LHCN-M2 (cell line): ENCODE measurements around the gene NNT. TPM values are rescaled to one million over a fixed set of nuclear protein-coding genes. Genes with fewer than 3 reads are reported as not detected.
"Not testable (repeated sequence)": the region's sequence is repeated elsewhere in the genome, so short reads cannot be mapped to it uniquely, and the experiment has no call there.

Source experiments
- DNase-seq: peaks from one replicate; pipeline ENCODE4 v3.0.0-alpha.2; 2012; ENCODE audit warnings: low read depth
- total RNA-seq: library from RNA; depleted of rRNA; stranded (reverse); fragments of >200 nt; gene quantifications from 2 replicates; pipeline ENCODE4 v1.2.3, GENCODE V29; 2014; rRNA removed

NNT gene
- total RNA-seq, 1 experiment from 2014 or later, result 92.1 TPM

DNA sequence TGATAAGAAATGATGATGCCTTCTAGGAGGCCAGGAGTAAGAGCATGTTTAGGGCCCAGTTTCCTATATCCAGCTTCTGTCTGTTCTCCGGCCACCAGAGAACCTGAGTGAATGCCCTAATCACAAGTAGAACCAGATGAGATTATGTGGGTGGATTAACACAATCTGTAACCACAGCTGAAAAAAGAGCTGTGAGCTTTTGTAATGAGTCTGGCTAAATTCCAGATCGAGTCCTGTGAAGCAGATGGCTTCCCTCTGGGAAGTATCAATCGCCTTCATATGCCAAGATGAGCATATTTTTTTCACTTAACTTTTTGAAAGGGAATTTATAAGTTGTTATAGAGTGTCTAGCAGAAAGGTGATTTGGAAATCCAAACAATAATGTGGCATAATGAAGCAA, 99.8 kb downstream of the NNT start:
- peak; percentile 31 for DNase-seq

DNA sequence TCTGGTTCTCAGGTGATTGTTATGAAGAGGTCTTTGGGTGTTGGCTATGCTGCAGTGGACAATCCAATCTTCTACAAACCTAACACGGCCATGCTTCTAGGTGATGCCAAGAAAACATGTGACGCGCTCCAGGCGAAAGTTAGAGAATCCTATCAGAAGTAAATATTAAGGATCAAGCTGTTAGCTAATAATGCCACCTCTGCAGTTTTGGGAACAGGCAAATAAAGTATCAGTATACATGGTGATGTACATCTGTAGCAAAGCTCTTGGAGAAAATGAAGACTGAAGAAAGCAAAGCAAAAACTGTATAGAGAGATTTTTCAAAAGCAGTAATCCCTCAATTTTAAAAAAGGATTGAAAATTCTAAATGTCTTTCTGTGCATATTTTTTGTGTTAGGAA, 101.3 kb downstream of the NNT start:
- no peak for DNase-seq

DNA sequence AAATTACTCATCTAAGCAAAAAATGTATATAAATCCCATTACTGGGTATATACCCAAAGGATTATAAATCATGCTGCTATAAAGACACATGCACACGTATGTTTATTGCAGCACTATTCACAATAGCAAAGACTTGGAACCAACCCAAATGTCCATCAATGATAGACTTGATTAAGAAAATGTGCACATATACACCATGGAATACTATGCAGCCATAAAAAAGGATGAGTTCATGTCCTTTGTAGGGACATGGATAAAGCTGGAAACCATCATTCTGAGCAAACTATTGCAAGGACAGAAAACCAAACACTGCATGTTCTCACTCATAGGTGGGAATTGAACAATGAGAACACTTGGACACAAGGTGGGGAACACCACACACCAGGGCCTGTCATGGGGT, 103.6 kb downstream of the NNT start:
- not testable (repeated sequence) for DNase-seq

DNA sequence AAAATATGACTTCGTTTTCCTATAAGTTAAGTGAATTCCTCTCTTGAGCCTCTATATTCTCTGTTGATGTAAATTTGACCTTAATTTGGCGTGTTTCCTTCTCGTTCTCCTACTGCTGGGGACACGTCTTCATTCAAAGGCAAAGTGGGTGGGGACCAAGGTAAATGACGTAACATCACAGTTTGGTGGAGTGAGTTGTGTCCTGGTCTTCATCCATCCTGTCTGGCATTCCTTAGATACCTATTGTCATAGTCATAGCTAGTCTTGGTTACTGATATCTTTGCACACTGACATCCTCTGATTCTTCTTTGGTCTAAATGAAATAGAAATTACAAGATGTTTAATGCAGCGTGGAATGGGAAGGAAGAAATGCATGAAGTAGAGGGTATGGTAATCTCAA, 108.5 kb downstream of the NNT start:
- peak; percentile 53 for DNase-seq

DNA sequence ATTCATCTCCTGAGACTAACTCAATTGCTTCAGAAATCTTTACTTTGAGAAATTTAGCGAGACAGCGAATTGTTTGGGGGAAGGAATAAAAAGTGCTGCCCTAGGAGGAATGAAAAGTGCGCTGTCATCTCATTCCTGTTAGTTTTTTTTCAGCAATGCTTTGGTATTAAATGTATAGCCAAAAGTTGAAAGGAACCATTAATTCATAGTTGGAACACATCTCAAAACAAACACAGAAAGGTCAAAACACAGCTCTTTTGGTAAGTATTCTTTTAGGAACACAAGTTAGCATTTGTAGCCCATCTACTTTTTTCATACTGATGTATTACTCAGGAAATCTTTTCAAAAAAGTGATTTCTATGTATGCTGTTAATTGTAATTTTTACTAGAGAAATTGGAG, 109.1 kb downstream of the NNT start:
- no peak for DNase-seq

DNA sequence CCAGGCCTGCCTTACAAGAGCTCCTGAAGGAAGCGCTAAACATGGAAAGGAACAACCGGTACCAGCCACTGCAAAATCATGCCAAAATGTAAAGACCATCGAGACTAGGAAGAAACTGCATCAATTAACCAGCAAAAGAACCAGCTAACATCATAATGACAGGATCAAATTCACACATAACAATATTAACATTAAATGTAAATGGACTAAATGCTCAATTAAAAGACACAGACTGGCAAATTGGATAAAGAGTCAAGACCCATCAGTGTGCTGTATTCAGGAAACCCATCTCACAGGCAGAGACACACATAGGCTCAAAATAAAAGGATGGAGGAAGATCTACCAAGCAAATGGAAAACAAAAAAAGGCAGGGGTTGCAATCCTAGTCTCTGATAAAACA, 116.8 kb downstream of the NNT start:
- DNase-seq, result not testable (repeated sequence)

DNA sequence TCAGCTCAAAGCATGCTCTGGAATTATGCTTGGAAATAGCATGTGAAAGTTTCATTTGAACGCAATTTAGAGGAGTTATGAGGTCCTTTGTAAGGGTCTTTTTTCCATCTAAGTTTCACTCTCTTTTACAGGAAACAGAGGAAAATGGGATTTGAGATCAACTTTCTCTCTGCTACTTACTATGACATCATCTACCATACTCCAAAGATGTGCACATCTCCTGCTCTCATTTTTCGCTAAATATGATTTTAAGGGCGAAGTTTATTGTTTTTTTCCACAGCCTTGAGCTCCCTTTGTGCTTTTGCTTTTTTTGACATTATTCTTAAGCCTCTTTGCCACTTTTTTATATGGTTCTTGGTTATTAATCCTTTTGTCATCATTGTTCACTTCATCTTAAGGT, 125.6 kb downstream of the NNT start:
- DNase-seq, result no peak

DNA sequence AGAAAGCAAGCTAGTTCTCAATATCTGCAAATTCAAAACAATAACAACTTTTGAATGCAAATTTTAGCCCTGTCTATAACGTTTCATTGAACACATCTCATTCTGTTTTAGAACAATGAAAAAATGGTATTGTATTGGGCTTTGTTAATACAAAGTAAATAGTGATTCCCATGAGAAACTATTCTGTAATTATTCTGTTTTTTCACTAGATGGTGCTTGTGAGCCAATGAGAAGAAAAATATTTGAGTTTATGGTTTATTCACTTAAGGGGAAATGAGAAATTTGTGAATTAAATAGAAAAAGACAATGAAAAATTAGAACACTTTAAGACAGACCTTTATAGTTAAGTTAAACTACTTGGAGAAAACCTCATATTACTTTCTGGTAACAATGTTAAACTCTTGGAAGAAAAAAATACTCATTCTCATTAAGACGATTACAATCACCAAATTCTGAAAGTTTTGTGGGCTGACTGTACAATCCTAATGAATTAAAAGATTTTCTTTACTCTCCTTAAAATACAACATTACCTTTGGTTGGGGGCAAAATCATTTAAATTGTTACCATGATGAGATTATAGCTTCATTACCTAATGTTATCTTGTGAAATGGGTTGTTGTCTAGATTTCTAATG, 127.0 kb downstream of the NNT start:
- peak; percentile 48 for DNase-seq

DNA sequence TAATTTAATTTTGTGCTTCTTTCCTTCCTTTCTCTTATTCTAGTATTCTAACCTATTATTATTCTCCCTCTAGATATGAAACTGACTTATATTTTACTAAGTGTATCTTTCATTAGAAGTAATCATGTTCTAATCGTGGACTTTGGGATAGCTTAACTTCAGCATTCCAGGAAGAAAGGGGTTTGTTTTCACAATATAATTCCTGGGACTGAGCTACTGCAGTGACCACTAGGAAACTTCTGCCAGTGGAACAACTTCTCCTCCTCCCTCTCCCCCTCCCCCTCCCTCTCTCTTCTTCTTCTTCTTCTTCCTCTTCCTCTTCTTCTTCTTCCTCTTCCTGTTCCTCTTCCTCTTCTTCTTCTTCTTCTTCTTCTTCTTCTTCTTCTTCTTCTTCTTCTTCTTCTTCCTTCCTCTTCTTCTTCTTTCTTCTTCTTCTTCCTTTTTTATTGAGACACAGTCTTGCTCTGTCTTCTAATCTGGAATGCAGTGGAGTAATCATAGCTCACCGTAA, 127.9 kb downstream of the NNT start:
- DNase-seq, result no peak

DNA sequence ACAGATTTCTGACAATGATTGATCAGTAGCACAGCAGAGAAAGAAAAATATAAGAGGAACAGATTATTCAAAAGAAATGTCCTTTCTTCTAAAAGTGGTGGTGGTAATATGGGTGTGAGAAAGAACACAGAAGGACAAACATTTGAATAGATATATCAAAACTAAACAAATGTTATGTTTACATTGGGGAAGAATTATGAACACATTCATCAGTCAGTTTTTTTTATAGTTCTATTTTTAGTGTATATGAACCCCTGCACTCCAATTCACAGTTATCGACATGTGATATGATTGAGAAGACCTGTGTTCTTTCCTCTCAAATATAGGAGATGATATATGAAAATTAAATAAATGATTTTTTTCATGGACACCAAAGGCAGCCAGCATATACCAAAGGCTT, 128.6 kb downstream of the NNT start:
- no peak for DNase-seq

DNA sequence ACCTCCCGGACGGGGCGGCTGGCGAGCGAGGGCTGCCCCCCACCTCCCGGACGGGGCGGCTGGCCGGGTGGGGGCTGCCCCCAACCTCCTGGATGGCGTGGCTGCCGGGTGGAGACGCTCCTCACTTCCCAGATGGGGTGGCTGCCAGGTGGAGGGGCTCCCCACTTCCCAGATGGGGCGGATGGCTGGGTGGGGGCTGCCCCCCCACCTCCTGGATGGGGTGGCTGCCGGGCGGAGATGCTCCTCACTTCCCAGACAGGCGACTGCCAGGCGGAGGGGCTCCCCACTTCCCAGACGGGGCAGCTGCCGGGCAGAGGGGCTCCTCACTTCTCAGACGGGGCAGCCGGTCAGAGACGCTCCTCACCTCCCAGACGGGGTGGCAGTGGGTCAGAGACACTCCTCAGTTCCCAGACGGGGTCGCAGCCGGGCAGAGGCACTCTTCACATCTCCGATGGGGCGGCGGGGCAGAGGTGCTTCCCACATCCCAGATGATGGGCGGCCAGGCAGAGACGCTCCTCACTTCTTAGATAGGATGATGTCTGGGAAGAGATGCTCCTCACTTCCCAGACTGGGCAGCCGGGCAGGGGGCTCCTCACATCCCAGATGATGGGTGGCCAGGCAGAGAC, 143.1 kb downstream of the NNT start:
- not testable (repeated sequence) for DNase-seq

DNA sequence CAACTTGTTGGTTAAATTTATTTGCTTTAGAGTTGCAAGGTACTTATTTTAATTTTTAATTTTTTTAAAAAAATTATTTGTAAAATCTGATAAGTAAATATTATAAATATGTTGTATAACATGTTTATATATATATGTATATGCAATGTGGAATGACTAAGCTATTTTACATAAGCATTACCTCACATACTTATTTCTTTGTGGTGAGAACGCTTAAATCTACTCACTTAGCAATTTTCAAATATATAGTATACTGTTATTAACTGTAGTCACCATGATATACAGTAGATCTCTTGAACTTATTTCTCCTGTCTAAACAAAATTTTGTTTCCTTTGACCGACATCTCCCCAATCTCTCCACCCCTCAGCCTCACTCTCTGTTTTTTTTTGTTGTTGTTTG, 147.8 kb downstream of the NNT start:
- no peak for DNase-seq

DNA sequence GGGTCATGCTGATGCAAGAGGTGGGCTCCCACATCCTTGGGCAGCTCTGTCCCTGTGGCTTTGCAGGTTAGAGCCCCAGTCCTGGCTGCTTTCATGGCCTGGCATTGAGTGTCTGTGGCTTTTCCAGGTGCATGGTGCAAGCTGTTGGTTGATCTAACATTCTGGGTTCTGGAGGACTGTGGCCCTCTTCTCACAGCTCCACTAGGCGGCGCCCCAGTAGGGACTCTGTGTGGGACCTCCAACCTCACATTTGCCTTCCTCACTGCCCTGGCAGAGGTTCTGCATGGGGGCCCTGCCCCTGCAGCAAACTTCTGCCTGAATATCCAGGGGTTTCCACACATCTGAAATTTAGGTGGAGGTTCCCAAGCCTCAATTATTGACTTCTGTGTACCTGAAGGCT, 150.1 kb downstream of the NNT start:
- DNase-seq, result no peak

Other genes with a start within 250 kb of the NNT start
- gene CCL28, start 190.8 kb upstream of the NNT start, total RNA-seq, result 1.5 and 4.0 TPM in 2 replicates
- 13.7 and 21.1 TPM in 2 replicates for gene TMEM267, start 119.3 kb upstream of the NNT start, total RNA-seq
- gene C5orf34, start 88.0 kb upstream of the NNT start, total RNA-seq, result 11.0 and 12.4 TPM in 2 replicates
- gene PAIP1, start 46.1 kb upstream of the NNT start, total RNA-seq, result 129 and 135 TPM in 2 replicates